Ovary (tissue), 3 donors: ENCODE data around the gene CALY.

ENCODE experiments used
- POLR2A ChIP-seq: fragments of 450-650 bp; IDR thresholded peaks from one replicate; pipeline ENCODE4 v1.6.1; 2017; ENCODE audit warnings: antibody characterized with exemption, mild to moderate bottlenecking, moderate library complexity
- TF ChIP-seq, protein P1 (sequence below), 3 donors: fragments of 450-650 bp in 2 of 3; fragments of 200-600 bp in 1 of 3; IDR thresholded peaks; one replicate each; pipeline versions ENCODE4 v1.5.1 to v1.8.0; 2016 to 2022; ENCODE audit warnings: antibody characterized with exemption in 3 of 3, mild to moderate bottlenecking in 1 of 3
- donor health status: DM: no; HTN: no; CAD: no.

DNA sequence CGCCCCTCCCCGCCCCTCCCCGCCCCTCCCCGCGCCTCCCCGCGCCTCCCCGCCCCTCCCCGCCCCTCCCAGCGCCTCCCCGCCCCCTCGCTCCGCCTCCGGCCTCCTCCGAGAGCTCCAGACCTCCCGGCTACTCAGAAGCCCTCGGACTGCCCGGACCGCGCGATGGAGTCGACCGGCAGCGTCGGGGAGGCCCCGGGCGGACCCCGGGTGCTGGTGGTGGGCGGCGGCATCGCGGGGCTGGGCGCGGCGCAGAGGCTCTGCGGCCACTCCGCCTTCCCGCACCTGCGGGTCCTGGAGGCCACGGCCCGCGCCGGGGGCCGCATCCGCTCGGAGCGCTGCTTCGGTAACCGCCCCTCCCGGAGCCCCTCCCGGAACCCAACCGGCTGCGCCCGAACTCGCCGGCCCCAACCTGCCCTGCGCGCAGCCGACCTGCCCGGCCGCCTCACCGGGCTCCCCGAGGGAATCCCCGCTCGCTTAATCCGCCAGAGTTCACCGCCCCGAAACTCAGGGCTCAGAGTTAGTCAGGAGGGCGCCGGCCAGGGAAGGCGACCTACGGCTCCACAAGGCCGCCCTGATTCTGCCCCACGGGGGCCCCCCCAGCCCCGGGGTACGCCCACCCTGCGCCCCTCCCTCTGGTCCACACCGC lies 42.6 kb upstream of the CALY start, which contains the start of gene PAOX:
- TF ChIP-seq, protein P1, sequence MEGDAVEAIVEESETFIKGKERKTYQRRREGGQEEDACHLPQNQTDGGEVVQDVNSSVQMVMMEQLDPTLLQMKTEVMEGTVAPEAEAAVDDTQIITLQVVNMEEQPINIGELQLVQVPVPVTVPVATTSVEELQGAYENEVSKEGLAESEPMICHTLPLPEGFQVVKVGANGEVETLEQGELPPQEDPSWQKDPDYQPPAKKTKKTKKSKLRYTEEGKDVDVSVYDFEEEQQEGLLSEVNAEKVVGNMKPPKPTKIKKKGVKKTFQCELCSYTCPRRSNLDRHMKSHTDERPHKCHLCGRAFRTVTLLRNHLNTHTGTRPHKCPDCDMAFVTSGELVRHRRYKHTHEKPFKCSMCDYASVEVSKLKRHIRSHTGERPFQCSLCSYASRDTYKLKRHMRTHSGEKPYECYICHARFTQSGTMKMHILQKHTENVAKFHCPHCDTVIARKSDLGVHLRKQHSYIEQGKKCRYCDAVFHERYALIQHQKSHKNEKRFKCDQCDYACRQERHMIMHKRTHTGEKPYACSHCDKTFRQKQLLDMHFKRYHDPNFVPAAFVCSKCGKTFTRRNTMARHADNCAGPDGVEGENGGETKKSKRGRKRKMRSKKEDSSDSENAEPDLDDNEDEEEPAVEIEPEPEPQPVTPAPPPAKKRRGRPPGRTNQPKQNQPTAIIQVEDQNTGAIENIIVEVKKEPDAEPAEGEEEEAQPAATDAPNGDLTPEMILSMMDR (IDR thresholded peaks at IDR 0.05) = no peak
- no peak for TF ChIP-seq POLR2A
